Measurements from ENCODE around the gene EPSTI1.
"Not testable (repeated sequence)": the region's sequence is repeated elsewhere in the genome, so short reads cannot be mapped to it uniquely, and the experiment has no call there.

EPSTI1 gene

DNA sequence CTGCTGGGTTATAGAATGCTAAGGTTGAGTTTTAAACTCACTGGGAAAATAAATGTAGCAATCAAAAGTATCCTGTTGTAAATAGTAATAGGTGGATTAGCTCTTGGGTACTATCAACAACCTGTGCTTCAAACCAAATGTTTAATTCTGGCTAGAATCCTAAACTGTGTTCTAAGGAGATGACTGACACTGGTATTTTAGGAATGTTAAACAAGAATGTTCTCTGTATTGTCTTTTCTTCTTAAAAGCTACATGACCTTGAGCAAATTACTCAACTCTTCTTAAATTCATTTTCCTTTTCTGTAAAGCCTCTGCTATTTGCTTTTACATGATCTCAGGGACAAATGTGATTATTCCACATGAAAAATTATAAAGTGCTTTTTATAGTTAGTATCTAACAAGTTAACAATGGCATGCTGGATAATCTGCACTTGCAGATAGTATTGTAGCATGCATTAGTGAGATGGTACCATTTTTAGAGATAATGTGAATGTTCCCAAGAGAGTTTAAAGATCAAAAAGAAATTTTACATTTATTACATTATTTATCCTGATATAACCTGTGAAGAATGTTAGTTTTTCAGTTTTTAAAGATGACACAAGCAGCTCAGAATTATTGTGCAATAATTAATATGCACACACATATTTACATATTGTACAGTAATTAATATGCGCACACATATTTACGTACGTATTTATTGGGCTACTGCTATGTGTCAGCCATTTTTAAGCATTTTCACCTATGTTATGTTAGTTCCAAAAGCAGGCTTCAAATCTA is 13.6 kb upstream of the EPSTI1 start:
- no peak for DNase-seq

DNA sequence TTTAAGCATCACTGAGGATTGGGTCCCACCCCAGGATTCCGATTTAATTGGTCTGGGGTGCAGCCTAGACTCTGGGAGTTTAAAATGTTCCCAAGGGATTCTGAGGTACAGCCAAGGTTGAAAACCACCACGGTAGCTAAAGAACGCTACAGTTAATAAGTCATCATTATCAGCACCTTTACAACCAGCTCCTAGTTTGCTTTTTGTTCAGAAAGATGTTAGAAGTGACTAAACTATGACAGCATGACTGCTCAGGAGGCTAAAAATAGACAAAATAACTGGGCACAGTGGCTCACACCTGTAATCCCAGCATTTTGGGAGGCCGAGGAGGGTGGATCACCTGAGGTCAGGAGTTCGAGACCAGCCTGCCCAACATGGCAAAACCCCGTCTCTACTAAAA is 11.7 kb upstream of the EPSTI1 start:
- no peak for DNase-seq

DNA sequence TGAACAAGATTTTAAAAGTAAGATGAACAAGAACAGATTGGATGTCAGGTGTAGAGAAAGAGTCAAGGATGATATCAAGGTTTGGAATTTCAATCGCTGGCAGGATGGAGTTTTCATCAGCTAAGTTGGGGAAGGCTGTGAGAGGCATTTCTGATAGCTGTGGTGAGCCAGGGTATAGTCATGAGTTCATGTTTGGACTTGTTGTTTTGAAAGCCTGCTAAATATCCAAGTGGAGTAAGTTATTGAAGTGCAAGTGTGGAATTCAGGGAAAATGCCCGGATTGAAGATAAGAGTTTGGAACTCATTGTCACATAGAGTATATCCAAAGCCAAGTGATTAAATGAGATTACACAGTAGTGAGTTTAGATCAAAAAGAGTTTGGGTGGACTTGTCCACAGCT is 11.0 kb upstream of the EPSTI1 start:
- DNase-seq, result no peak

DNA sequence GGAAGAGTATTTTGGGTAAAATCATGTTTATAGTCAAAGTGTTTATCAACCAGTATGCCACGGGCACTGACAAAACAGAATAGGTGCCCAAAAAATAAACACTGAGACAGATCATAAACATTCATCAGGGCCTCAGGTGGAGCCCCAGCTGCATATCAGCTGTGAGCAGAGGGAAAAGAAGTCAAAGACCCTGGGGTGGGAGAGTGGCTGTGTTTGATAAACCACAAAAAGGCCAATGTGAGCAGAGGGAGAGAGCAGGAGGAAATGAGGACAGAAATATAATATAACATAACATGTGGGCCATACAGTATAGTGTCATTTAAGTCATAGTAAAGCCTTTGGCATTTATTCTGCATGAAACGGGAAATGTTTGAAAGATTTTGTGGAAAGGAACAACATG is 10.0 kb upstream of the EPSTI1 start:
- no peak for DNase-seq

DNA sequence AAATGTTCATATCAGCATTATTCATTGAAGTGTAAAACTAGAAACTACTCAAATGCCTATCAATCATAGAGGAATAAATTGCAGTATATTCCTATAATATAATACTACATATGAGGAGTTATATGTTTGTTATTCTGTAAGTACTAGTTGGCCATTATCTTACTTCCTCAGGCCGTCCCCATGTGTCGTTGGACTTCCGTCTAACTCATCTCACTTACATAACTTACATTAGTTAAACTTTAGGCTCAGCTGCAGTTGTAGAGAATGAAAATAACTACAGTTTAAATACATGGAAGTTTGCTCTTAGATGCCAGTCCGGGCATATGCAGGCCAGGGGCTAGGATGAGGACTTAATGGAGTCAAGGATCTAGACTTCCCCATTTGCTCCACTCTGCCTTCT is 8.6 kb upstream of the EPSTI1 start:
- no peak for DNase-seq

DNA sequence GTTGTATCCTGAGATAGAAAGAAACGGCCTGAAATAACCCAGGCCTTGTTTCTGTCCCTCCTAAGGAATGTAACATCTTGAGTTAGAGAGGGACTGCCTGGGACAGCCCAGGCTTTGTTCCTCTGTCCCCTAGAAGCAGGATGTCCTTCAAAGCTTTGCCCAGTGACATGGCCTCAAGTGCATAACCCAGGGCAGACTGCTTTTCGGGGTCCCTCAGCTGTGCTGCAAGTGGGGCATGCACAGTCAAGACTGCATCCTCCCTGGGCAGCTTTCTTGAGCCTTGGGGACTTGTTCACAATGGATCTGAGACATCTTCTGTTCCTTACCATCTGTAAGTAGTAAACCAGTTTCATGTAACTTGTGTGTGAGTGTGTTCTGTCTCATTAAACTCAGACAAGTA is 7.5 kb upstream of the EPSTI1 start:
- DNase-seq, result no peak

DNA sequence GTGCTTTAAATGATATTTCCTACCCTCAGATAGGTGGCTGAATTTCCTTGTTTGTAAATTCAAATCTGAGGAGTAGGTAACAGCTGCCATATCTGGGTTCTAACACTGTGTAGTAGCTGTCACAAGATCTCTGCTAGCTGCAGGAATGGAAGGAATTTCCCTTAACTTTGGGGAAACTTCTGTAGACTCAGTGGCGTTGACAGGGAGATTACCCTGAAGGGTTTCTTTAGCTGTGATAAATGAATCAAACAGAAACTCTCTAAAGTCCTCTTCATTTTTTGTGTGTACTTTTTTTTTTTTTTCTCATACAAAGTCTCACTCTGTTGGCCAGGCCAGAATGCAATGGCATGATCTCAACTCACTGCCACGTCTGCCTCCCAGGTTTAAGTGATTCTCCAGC is 5.3 kb upstream of the EPSTI1 start:
- DNase-seq, result no peak

DNA sequence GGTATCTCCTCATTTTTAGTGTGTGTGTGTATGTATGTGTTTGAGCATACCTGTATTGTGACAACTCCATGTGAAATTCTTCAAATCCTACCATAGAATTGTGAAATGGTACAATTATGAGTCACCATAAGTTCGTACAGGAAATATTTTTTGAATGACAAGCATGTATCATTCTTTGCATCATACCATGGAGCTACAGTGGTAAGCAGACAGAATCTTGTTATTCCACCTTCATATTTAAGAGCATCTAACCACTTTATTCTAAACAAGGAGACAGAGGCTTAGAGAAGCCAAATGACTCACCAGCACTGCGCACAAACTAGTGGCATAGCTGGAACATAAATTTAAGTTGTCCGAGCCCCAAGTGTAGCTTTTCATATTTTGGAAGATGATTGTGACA is 4.5 kb upstream of the EPSTI1 start:
- DNase-seq, result no peak

DNA sequence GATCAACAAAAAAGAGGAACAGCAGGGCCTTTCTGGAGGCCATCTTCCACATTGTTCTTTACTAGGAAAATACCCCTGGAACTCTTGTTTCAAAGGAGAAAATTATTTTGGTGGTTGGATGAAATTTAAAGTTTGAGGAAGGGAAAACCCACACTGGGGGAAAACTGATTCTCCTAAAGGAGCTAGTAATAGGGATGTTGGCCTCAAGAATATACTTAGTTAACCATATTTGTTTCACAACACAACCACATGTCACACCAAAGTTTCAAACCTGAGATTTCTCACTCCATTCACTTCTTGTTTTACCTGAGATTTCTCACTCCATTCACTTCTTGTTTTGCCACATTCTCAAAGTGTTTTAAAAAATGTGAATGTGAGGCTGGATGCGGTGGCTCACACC is 2.8 kb upstream of the EPSTI1 start:
- no peak for DNase-seq

DNA sequence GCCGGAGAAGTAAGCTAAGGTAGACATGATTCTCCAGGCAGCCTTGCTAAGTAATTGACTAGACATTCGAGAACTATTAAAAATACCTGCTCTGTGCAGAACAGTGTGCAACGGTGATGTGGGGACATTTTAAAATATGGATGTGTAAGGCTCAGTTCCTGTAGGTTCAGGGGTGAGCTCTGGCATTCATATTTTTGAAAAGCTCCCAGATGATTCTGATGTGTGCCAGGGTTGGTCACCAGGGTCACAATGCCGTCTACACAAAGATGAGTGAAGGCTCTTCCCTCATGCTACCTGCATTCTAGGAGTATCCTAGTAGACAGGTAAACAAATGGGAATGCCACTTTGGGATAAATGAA is 702 bp upstream of the EPSTI1 start:
- no peak for DNase-seq

DNA sequence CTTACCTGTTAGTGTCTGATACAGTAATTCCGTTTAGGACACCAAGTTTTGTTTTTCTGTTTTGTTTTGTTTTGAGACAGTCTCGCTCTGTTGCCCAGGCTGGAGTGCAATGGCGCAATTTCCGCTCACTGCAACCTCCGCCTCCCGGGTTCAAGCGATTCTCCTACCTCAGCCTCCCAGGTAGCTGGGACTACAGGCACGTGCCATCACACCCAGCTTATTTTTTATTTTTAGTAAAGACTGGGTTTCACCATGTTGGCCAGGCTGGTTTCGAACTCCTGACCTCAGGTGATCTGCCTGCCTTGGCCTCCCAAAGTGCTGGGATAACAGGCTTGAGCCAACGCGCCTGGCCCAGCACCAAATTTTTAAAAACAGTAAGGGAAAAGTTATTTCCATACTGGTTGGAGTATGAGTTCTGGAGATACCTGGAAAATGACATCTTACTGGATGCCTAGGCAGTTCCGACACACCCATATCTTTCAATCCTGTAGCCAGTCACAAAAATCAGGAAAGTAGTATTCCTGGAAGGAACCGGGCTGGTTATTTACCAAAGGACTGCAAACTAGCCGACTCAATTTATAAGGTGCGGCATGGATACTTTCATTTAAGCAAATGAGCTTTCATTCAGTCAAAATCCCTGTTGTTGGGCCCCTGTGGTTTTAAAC is 676 bp downstream of the EPSTI1 start:
- not testable (repeated sequence) for DNase-seq

DNA sequence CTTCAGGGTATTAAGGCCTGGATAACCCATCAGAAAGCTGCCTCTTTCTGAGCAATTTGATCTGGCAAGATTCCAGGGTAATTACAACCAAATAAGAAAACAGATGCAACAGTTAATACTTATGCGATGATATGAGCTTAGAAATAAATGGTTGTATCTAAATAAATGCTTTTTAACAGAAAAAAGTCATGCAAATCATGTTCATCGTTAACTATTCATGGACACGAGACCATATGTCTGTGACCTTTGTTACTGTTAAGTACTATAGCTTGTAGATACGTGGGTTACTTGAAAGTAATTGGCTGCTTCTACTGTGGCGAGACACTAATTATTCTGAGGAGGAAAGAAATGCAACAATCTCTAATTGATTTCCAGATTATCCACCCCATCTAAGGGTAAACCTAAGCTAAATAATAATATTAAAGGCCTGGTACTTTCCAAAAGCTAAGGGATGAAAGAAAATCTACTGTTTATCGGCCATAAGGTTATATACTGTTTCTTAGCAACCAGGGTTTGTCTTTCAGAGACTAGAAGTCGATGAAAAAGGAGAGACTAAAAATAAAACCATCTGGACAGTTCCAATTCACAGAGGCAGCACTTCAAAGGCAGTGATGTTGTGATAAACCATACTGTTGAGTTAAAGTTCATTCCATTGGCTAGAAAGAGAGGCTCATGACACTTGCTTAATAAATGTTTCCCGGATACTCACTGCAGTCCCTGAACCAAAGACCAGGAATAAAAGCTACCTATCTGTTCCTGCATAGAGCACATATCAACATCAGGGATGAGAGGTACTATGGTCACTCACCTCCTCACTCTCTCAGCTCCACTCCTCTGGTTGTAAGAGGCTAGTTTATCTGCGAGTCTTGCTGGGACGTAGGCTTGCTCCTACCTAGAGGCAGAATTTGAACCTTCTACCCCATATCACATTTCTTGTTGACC is 1.5 kb downstream of the EPSTI1 start:
- peak in 2 of 3 experiments; percentile 45 to 74 for DNase-seq

DNA sequence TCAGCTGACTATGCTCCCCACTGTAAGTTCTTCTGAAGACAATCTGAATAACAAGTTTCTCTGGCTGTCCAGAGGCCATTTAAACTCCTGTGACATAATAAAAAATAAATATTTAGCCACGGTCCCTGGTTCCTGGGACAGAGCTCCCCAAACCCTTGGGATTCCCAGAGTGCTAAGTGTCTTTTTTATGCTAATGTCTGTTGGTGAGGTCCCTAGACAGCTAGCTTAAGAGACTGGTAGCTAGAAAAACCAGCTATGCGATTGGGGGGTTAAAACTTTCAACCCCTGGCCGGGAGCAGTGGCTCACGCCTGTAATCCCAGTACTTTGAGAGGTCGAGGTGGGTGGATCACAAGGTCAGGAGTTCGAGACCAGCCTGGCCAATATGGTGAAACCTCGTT is 5.9 kb downstream of the EPSTI1 start:
- DNase-seq, result no peak

DNA sequence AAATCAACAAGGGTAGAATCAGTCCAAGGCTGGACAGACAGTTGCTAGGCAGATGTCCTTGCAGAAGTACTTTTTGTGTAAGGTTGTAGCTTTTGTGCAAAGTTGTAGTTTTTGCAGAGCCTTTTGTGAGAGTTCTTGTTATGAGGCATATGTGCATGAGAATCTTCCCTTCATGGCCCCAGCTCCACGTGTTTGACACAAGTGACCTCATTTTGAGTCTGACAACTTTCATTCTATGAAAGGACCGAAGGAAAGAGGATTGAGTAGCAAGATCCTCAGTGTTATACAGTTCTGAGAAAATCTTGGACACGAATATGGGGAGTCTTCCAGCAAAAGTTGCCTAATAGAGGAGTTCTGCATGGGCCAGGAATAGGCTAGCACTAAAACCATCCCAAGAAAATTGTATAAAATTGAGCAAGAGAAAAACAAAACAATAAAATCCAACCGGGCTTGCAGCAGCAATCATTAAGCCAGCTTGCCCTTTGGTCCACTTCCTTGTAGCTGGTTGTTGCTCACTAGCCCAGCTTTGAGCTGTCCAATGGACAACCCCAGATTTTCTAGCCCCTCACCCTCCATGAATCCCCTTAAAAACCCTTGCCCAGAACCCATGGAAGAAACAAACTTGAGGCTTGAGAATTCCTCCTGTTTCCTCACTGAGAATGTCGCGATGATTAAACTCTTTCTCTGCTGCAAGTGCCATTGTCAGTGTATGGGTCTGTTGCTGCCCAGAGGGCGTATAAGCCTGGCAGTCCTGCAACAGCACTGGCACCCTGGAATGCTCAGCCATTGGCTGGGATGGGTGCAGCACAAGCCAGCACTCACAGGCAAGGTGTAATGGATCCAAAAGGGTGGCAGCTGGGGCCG is 6.5 kb downstream of the EPSTI1 start:
- no peak for DNase-seq

DNA sequence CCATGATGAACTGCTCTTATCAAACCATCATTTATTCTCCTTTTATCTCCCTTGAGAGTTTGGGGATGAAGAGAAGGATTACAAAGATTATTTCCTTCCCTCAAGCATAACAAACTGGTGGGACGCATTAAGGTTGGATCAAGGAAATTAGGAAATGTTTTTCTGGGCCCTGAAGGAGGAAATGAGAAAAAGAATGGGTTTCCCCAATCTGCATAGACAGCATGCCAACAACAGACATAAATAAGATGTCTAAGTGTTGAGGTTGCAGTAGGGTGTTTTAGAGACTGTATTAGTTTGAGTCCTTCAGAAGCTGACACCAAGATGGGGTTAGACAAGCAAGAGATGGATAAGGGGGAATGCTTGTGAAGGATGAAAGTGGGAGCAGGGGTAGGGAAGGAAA is 7.3 kb downstream of the EPSTI1 start:
- DNase-seq, result no peak

DNA sequence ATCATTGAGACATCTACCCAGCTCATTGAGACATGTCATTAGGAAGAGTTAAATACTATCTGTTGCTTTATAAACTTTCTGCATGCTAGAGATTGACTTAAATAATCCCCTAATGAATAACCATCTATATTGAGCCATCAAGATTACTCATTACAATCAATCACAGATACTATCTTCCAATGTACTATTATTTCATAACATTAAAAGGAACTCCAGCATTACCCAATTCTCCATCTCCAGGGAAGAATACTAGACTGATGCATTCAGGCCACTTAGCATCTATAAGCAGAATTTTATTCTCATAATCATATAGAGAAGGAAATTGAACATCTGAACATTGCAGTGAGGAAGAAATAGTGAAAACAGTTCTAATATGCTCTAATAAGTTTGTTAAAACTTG is 8.0 kb downstream of the EPSTI1 start:
- DNase-seq, result no peak

DNA sequence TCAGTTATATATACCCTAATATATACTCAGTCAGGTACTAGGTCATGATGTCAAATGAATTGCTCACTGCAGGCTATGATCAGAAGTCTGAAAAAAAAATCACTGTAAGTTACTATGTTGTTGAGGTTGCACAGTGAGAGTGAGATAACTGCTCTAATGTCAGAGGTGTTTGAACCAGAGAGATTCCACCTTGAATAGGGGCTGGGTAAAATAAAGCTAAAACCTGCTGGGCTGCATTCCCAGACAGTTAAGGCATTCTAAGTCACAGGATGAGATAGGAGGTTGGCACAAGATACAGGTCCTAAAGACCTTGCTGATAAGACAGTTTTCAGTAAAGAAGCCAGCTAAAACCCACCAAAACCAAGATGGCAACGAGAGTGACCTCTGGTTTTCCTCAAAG is 10.2 kb downstream of the EPSTI1 start:
- DNase-seq, result no peak

DNA sequence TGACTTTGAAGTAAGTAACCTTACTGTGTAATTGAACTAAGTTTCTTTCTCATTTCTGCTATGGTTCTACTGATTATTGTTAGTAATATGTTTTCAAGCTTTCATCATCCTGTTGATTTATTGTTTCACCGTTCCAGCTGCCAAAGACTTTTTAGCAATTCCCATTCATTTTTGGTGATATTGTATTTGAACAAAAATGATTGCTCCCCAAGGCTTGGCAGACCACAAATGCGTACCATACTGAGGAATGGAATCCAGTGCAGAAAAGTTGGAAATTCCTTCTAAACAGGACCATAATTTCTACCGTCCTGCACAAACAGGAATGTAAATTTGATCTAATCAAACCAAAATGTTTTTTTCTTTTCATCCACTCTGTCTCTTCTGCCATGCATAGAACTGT is 10.7 kb downstream of the EPSTI1 start:
- peak in 1 of 3 experiments; percentile 42 for DNase-seq

DNA sequence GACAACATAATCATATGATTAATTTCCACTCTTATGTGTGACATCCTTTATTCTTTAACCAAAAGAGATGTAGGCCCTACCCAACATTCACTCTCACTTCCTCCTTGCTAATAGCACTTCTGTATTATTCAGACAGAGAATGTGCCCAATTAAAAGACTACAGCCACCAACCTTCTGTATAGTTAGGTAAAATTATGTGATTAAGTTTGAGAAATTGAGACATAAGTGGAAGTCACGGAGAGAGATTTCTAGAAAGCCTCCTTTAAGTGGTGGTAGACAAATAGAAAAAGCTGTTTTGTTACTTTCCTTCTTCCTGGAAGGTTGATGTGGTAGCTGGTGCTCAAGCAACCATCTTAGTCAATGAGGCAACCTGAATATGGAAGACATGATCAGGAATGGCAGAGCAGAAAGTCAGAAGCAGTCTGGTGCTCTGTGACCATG is 14.8 kb downstream of the EPSTI1 start:
- DNase-seq, result no peak

DNA sequence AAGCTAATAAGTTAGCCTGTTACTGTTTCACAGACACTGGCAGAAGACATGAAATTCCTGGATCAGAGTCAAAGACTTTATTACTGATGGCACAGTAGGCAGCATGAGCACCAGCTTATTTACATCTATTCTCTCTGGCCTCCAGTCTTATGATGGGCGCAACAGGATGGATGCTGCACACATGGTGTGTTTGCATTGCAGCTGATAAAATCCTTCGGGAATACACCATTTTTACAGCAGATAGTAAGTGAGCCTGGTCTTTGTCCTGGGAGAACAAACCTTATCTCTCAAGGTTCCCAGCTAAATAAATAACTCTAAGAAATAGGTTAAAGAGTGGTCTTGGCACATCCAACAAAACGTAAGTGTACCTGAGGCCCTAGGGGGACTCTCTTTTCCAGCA is 16.0 kb downstream of the EPSTI1 start:
- DNase-seq, result no peak

DNA sequence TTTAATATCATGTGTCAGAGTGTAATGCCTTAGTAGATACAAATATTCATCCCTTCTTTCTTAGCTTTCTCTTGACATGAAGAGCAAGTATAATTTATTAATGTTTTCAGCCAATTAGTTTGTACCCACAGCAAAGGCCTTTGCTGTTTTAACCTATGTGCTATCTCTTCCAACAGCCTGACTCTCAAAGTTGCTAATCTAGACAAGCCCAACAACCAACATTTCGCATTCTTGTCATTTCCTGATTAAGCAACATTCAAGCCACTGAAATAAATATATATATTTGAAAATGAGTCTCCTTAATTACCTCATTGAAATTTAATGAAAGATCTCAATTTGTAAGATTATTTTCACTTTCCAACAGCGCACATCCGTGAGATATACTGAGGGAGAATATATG is 18.5 kb downstream of the EPSTI1 start:
- DNase-seq, result no peak

DNA sequence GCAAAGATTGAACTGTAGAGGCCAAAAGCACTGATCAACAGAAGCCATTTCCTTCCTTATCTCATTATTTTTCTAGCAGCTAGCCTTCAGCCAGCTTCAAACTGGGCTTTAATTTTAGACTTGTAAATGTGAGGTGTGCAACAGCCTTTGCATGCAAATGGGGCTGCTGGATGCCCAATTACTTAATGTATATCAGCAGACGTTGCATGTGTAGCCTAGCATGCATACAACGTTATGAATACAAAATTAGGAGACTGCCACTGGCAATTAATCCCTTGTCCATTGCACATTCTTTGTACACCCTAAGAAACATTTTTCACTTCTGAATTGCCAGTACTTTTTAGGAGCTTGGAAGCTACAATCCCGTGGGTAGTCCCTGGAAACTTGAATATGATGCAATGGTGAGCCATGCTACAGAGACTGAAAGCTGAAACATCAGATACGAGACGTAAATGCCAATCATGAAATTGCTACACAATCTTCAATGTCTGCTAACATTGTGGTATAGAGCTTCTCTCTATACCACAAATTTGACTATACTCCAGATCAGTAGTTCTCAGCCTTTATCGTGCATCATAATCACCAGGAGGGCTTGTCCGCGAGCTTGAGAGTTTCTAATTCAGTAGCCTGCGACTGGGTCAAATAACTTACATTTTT is 20.2 kb downstream of the EPSTI1 start:
- no peak for DNase-seq

All from NCI-H1417 (cell line).